Stimulated activated CD4-positive, alpha-beta T cell treated with anti-CD3 and anti-CD28 coated beads, TNF-alpha, amount 100 ng/mL, for 4 hours (primary cell): Measurements from ENCODE around the gene SMC3.
"Not testable (repeated sequence)": the region's sequence is repeated elsewhere in the genome, so short reads cannot be mapped to it uniquely, and the experiment has no call there.

Experiments used
- DNase-seq, 3 experiments: peaks; one replicate each; pipeline ENCODE4 v3.0.0-alpha.2; 2020; ENCODE audit warnings: low read depth in 3 of 3

SMC3 gene

DNA sequence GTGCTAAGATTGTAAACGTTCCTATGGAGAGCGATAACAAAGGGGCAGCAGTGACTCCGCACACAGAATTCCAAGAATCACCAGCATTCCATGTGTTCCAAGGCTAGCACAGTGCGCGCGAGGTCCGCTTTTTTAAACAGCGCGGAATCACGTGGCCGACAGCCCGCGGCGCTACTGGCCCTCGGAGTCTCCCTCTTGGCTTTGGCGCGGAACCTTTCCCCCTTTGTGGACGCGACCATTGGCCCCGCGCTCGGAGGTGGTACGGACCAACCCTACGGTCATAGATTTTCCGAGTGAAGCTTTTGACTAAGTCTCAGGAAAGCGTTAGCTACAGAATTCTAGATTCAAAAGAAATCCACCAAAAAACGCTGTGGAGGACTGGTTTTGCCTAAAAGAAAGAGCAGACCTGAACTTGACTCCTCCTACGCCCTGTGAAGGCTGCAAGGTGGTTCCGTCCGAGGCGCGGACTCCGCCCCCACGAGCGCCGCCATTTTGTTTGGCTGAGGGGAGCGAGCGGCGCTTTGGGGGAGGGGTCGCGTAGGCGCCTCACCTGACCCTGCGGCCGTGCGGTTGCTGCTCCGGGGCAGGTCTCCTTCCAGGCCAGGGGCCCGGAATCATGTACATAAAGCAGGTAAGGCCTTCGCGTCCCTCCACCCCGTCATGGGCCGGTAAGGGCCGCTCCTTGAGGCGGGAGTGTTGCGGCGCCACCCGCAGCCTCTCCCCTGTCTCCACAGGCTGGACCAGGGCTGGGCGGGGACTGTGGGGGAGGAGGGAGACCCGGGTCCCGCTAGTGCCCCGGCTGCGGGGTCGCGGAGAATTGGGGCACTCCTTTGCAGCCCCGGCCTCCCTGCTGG lies at the start of gene SMC3:
SMC3 (plus strand) TSS at position 495 of the 854 bp plus-strand sequence; CDS start at position 617, 122 bp downstream.
- DNase-seq, result peak; percentile 84 to 86 (median 84)

DNA sequence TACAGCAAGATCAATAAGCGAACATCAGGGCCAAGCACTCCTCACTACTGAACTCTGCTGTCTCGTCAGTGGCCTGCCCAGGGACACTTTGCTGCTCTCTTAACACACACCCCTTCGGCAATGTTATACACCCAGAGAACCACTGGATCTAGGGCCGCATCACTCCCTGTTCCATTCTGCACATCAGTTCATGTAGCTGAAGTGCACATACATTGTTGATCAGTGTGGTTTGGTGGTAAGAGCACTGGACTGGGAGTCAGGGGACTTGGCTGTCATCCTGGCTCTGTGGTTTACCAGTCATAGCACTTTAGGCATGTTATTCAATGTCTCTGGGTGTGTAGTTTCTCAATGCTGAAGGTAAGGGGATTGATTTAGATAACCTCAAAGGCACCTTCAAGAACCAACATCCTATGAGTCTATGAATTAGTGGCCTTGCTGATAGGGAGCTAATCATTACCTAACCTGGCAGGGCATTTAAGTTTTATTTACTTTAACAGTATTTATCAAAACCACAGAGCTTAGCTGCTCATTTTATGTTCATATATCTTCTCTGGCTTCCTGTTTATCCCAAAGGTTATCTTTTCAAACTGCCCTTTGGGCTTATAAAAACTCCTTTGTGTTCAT lies 45.0 kb upstream of the SMC3 start:
- DNase-seq, result no peak

DNA sequence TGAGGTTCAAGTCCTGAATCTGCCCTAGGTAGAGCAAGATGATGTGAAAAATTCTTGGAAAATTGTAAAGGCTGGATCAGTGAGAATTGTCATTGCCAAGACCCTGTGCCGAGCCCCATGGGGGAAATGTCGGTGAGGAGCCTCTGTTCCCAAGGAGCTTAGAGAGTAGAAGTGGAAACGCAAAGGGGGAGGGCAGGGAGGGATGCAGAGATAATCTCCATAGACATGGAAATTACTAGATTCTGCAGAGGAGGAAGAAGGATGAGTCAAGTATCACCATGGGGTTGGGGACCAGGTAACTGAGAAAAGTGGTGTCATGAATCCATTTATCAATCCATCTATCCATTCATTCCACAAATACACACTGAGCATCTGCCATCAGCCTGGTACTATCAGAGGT lies 43.8 kb upstream of the SMC3 start:
- no peak for DNase-seq

DNA sequence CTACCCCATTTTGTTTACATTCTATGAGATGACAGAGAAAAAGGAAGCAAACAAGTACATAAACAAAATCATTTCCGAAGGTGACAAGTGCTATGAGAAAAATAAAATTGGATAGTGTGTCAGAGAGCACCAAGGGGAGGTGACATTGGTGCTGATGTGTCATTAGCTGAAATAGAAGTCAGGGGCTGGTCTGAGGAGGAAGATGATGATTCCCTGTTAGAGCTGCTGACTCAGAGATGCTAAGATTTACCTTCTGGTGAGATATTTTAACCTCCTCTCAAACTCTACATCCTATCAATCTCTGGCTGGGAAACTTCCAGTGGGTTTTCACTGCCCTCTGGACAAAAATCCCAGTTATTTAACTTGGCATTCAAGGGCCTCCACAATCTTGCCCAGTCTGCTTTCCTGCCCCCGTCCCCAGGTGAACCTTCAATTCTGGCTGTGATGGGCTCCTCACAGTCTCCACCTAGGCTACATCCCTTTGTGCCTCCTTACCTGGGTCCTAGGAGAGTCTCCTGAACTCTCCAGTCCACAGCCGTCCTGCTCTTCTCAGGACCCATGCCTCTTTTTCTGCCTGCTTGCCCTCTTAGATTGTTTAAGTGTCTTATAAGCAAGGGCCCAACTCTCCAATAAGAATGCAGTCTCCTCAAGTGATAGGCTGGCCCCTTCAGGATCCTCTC lies 43.2 kb upstream of the SMC3 start:
- DNase-seq, result no peak

DNA sequence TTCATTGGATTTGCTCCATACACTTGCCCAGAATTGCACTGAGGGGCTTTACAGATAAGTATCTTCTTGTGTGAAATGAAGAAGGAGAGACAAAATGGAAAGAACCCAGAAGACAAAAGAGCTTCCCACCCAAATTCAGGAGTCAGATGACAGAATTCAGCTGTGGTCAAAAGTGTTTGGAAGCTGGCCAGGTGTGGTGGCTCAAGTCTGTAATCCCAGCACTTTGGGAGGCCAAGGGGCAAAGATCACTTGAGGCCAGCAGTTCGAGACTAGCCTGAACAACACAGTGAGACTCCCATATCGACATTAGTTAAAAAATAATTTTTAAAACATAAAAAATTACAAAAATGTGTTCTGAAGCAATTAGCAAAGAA lies 42.6 kb upstream of the SMC3 start:
- DNase-seq, result no peak

DNA sequence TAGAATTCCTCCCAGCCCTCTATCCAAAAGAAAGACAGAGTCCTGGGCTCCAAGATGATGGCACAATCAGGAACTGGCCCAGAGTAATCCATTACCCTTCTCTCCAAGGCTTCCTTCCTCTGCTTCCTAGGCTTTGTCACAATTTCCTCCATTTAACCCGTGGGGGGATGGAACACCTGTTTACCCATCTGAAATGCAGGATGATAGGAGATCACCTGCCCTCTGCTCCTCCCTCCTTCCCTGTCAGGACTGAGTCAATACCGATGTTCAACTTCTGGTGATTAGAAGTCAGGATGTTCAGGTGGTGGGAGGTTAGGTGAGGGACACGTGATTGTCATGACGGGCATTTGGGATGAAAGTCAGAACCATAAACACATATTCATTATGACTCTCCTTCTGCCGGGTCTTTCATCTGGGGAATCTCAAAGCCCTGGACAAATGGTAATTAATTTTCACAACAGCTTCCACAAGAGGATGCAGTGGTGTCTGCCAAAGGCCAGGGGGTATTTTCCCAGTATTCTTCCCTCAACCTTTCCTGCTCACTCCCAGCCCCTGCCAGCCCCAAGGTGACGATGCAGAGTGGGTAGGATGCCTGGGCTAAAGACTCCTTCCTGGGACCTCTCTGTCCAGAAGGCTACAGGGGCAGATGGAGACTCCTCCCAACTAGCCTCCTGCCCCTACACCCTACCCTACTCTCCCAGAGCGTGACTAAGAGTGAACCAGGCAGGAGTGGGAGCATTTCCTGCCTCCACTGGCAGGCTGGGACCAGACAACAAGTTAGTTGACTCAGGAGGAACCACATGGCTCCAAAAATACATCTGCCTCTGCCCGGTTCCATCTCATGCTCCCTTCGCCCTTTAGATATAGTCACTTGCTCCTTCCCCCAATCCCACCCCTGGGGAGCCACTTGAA lies 41.9 kb upstream of the SMC3 start:
- no peak for DNase-seq

DNA sequence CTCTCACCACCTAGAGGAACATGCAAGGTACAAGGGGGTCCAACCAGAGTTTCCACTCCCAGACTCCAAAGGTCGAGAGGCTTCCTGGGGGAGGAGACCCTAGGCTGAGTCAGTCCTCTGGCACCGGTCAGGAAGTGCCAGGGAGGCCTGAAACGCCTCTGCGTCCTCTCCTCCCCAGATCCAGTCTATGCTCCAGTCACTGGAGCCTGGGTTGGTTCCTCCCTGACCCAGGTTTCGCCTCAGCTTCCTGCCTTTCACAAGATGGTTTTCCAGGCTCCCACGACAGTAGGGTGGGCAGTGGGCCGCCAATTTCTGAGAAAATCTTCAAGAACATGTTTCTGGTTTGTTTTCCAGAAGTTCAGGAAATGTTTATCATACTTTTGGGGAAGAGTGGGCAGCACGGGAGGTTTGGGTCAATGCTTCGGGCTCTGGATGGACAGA lies 39.7 kb upstream of the SMC3 start:
- no peak for DNase-seq

DNA sequence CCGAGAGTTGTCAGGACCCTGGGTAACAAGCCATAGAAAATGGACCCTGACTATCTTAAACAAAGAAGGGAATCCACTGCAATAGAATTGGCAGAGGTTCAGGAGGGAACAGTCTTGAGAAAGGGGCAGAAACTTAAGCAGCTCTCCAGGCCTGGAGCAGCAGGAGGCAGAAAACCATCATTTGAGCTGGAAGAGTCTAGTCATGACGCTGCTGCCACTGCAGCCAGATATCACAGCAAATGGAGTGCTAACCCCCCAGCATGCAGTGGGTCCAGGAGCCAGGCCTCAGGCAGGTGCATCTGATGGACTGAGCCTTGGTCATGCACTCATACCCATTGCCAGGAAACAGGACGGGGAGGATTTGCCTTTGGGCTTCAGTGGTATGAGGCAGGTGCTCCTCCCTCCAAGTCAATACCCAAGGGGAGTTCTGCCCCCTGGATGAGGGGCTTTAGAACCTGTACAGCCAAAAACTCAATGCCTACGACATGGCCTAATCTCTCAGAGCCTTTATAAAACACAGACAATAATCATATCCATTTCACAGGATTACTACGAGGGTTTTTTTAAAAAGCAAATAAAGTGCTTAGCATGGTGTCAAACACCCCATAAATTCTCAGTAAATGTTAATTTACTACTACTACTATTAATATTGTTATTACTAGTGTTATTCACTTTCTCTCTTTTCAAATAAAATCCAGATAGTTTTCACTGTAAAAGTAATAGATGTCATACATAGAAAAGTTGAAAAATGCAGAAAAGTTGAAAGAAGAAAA lies 39.1 kb upstream of the SMC3 start:
- DNase-seq, result no peak

DNA sequence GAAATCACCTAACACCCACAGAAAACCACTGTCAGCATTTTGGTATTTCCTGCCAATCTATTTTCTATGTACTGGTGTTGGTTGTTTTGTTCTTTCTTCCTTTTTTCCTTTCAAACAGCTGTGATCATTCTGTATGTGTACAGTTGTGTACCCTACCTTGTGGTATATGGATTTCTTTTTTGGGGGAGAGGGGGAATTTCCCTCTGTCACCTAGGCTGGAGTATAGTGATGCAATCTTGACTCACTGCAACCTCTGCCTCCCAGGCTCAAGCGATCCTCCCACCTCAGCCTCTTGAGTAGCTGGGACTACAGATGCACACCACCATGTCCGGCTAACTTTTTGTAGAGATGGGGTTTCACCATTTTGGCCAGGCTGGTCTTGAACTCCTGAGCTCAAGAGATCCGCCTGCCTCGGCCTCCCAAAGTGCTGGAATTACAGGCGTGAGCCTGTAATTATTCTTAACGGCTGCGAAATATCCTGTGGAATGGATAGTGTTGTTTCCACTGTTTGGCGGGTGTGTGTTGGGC lies 38.4 kb upstream of the SMC3 start:
- DNase-seq, result not testable (repeated sequence)

DNA sequence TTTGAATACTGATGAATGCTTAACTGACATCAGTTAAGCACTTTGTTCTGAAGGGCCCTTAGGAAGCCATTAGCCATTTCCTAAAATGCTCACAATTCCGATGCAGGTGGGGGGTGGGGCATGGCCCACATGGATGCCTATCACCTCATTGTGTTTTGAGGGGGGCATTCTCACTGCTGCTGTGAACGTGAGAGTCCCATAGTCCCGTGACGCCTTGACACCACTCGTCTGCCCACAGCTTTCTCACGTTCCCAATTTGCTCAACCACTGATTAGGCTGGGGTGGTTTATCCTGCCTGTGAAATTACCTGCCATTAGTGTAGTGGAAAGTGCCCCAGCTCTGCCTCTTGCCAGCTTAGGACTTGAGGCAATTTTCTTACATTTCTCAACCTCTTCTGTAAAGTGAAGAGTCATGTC lies 37.9 kb upstream of the SMC3 start:
- DNase-seq, result no peak

DNA sequence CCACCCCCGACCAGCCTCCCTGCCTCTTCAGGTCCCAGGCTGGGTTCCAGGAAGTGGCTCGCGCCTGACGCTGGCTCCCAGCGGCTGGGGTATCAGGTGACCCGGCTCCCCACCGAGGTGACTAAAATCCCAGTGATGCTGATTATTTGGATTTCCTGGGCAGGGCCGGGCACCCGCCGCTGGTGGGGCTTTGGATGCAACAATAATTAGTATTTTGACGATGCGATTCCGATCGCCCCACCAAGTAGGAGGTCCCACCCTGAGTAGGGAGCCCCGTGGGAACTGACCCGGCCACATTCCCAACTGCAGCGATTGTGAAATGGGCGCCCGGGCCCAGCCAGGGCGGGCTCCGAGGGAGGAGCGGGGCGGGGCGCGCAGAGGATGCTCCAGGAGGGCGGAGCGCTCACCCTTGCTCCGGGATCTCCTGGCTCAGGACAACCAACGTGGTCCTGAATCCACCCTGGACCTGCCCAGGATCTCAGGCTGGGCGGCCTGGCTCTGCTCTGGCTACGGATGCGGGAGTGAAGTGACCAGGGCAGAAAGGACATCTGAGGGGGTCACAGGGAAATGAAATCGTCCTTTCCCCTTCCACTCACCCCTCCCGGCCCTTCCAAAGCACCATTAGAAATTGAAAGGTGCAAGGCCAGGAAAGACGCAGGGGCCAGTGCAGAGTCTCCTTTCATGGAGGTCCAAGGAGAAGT lies 37.2 kb upstream of the SMC3 start:
- no peak for DNase-seq

DNA sequence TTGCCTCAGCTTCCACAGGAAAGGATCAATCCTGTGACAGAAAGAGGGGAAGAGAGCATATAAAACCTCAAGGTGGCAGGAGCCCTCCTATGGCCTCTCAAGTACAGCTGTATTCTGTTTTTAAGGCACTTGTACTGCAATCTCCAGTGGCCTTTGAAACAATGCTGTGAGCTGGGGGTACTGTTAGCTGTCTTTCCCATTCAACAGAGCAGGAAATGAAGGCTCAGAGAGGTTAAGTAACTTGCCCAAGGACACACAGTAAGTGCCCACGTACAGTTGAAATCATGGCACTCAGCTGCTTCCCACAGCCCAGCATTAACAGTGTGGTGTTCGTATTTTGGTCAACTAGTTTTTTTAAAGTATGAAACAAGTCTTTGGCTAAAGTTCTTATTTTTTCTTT lies 35.8 kb upstream of the SMC3 start:
- no peak for DNase-seq

DNA sequence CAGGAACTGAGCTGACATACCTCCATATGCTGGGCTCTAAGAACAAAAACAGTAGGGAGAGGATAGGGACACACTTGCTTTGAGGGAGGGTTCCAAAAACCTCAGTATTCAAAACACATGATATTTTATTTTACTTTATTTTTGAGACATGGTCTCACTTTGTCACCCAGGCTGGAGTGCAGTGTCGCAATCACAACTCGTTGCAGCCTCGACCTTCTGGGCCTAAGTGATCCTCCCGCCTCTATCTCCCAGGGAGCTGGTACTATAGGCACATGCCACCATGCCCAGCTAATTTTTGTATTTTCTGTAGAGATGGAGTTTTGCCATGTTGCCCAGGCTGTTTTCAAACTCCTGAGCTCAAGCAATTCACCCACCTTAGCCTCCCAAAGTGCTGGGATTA lies 34.9 kb upstream of the SMC3 start:
- not testable (repeated sequence) for DNase-seq

DNA sequence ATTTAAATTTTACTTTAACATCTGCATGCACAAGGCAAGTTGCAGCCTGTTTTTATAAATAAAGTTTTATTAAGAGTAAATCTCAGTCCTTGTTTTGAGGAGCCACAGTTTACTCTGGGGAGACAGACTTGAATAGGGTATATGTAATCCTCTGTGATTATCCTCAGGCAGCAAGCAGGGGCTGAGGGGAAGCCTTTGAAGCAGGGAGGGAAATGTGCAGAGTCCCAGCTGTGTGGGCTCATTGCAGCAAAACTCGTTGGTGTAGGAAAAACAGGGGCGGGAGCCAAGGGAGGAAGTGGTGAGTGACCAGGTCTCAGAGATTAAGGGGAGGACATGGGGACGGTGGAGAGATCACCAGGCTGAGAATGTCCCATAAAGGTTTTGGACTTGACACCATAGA lies 34.3 kb upstream of the SMC3 start:
- no peak for DNase-seq

DNA sequence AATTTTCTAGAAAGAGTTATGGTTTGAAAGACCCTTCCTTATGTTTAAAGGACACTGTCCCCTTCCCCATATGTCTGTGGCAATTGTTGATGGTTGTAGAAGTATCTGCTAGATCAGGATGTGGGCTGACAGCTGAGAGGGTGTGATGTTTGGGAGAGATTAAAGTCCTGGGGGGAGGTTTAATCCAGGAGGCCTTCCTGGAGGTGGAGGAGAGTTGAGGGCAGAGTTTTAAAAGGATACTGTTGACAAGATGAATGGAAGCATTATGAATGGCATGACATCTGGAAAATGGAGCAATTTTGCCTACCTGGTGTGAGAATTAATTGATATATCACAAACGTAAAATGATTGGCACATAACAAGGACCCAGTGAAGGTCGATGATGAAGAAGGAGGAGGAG lies 32.9 kb upstream of the SMC3 start:
- DNase-seq, result no peak

DNA sequence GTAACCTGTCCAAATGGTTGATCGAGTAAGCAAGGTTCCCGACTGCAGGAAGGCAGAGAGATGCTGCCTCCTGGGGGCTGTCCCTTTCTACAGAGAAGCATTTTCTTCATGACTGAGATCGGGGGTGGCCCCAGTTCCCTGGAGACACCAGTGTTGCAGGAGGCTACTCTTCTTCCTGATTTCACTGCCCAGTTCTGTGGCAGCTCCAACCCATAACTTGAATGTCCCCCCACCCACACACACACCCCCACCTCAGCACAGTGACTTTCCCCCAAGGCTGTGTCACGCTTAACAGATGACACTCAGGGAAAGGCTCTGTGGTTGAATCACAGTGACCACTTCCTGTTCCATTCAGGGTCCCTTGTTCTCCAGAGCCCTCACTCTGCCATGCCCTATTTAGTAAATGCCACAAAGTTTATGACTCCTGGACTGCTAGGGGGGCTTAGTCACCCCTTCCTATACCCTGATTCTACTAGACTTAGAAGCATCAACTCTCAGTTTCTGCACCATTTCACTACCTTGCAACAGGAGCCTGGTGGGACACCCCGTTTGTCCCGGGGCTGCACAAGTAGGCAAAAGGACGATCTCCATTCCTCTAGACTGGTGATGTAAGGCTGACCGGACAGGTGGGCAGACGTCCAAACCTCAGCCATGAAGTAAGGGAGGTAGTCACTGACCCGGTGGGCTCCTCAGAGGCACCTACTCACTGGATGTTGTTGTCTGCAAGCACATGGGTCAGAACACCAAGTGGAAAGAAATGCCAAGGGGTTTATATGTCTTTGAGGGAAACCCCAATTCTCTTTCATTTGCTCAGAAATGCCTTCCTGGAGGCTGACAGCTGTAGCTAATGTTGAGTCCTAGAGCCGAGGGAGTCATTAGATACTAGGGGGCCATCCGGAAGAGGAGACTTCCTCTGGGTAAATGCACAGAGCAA lies 31.3 kb upstream of the SMC3 start:
- DNase-seq, result peak; percentile 23 to 55 (median 42)

DNA sequence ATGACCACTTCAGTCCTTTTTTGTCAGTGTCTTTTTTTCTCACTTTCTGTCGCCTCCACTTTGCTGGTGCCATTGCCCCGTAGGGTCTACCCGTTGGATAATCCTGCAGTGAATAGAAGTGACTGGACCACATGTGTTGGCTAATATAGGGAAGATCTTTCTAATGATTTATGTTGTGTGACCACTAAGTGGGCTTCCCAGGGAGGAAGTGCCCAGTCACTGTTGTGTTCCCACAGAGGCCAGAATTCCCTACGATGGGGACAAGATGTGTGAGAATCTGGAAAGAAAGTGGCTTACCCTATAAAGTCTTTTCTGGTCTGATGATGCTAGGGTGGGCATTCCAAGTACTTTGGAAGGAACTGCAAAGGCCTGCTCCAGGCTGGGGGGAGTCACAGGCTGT lies 28.4 kb upstream of the SMC3 start:
- no peak for DNase-seq

DNA sequence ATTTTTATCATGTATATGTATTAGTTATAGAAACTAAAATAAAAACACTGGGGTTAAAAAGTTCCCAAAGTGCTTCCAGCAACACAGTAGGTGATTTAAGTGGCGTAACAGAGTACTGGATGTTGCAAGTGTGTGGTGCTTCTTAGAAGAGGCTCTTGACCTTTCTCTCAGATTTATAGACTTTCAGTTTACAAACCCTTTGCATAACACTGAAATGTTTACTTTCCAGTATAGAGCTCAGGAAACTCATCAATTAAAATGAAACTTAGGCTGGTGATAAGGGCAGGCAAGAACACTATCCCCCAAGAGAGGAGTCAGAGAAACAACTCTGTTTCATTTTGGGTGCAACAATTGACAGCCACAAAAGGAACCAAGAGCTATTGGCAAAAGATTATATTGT lies 27.5 kb upstream of the SMC3 start:
- no peak for DNase-seq

DNA sequence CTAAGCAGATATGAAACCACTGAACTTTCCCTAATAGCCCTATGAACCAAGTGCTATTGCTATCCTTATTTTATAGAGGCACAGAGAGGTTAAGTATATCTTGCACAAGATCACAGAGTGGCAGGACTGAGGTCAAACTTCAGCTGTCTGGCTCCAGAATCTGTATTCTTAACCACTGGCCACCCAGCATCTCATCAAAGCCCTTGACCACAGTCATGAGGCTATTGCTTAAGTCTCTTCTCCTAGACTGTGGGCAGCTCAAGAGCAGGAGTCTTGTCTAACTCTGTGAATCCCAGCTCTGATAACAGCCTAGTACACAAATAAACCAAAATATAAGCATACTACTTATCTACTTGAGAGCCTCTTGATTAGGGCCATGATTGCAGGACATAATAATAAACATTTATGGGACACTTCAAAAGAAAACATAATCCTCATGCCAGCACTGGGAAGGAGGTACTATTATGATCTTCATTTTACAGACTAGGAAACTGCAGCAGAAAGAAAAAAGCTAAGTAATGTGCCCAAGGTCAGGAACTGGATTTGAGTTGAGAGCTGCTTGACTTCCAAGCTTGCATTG lies 22.4 kb upstream of the SMC3 start:
- DNase-seq, result no peak
